Measurements from ENCODE around the gene ARSK.

ARSK gene

GRCh38 chr5:95565280-95565920 lies 10.5 kb downstream of the ARSK start:
- DNase-seq: no peak

GRCh38 chr5:95572016-95572415 lies 17.1 kb downstream of the ARSK start:
- DNase-seq: no peak

GRCh38 chr5:95581576-95581975 lies 26.7 kb downstream of the ARSK start:
- no peak for DNase-seq

DNA sequence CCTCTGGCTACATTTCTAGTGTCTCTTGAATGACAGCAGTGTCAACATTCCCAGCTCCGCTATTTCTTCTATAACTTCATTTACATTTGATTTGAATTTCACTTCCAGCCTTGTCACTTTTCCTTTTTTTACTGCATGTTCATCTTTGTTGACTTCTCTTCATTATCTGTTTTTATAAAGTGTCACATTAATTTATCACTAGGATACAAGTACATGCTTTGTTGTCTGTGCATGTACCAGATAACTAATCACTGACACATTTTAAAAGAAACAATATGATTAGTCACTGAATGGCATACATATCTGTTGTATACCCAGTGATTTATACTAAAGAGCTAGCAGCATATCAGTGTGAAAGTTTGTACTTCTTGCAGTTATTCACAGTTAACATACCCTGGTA lies 29.1 kb downstream of the ARSK start:
- DNase-seq: no peak

DNA sequence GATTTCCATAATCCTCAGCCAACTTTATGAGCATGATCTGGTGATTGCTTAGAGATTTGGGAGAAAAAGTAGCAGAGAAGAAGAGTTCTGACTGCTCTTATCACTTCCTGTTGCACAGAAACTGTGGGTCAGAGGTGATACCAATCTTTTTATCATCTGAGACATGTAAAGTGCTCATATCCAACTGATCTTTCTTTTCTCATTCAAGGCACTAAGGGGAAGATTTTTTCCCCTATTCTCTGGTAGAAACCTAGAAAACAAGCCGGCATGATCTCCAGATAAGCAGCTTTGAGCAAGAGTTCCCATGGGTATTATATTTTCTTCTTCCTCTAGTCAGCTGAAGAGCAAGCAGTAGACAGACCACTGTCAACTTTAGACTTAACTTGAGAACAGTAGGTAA lies 36.0 kb downstream of the ARSK start:
- no peak for DNase-seq

GRCh38 chr5:95591490-95591901 lies 36.6 kb downstream of the ARSK start:
- no peak for DNase-seq

DNA sequence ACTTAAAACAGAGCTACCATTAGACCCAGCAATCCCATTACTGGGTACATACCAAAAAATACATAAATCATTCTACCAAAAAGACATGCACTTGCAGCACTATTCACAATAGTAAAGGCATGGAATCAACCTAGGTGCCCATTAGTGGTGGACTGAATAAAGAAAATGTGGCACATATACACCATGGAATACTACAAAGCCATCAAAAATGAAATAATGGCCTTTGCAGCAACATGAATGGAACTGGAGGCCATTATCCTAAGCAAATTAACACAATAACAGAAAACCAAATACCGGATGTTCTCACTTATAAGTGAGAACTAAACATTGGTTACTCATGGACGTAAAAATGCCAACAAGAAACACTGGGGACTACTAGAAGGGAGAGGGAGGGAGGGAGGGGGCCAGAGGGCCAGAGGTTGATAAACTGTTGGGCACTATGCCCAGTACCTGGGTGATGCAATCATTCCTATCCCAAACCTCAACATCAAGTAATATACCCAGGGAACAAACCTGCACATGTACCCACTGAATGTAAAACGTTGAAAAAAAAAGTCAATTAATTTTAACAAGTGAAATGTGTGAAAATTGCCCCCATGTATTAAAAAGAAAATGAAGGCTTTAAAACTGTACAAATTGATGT lies 40.5 kb downstream of the ARSK start:
- no peak for DNase-seq

DNA sequence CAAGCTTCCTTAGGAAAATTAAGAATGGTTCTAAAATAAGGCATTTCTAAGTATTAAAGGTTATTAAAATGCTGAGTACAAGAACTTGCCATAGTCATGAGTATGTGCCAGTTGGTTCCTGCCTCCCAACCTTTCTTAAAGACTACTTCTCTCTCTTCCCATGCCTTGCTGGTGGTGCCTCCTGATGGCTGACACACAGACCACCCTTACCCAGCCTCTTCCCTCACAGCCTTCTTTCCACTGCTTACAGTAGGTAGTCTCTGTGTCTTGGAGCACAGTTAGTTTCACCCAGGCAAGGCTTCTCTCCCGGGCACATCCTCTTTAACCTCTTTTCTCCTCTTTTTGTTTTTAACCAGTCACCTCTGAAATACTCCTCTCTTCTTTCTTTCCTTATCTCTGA lies 44.4 kb downstream of the ARSK start:
- no peak for DNase-seq

GRCh38 chr5:95600557-95600956 lies 45.7 kb downstream of the ARSK start:
- no peak for DNase-seq

GRCh38 chr5:95605786-95606185 lies 50.9 kb downstream of the ARSK start:
- DNase-seq: no peak

- DNase-seq: no peak
These were observed 51.5 kb downstream of the ARSK start for GRCh38 chr5:95606419-95606818.

GRCh38 chr5:95609711-95610110 lies 54.8 kb downstream of the ARSK start:
- DNase-seq: no peak

- no peak for DNase-seq
These were observed 55.6 kb downstream of the ARSK start for GRCh38 chr5:95610546-95610945.

- no peak for DNase-seq
These were observed 56.5 kb downstream of the ARSK start for GRCh38 chr5:95611396-95611795.

DNA sequence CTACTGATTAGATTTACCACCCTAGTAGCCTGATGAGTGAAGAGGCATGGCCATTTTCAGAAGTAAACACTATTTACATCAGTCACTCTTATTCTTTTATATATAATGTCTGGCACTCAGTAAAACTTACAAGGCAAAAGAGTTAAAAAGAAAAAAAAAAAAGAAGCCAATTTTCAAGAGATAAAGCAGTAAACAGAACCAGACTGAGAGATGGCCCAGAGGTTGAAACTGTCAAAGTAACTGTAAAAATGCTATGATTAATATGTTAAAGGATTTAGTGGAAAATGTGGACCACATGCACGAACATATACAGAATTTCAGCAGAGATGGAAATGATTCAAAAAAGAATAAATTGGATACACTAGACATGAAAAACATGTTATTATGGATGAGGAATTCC lies 58.6 kb downstream of the ARSK start:
- DNase-seq: no peak

GRCh38 chr5:95615164-95615467 lies 60.2 kb downstream of the ARSK start:
- no peak for DNase-seq

DNA sequence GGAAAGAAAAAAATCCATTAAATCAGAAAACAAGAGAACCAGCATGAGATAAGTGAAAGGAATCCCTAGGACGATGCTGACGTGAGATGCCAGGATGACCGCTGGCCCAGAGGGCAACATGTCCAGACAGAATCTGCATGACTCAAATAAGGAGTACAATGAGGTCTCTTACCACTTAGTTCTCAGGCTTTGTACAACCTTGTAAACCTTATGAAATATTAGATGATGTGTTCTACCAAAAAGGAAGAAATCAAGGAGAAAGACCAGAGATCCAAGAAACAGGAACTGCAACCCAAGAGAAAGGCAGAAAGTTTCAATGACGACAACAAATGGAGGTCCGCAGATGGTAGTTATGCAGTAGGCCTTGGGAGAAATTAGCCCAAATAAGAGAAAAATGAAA lies 62.2 kb downstream of the ARSK start:
- DNase-seq: no peak

GRCh38 chr5:95619096-95619495 lies 64.2 kb downstream of the ARSK start:
- DNase-seq: no peak

DNA sequence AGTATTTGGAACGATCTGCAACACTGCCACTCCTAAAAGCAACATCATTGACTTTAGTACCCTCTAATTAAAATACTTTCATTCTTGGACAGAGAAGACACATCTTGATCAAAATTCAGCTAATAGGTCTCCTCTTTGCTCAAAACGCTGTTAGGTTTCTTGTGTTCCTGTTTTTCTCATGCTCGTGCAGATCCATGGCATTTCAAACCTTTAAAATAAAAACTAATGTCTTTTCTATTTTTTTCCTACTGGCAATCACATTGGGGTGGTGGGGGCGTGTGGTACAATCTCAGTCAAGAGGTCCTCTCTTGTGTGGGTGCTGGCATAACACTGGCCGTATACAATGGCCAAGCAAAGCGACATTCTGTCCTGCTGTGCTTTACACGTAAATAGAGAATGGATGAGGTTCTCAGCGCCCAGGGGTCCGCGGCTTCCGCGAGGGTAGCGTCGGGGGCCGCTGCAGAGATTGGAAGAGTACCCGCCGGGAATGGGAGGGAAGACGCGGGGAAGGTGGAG lies 64.7 kb downstream of the ARSK start:
- no peak for DNase-seq

DNA sequence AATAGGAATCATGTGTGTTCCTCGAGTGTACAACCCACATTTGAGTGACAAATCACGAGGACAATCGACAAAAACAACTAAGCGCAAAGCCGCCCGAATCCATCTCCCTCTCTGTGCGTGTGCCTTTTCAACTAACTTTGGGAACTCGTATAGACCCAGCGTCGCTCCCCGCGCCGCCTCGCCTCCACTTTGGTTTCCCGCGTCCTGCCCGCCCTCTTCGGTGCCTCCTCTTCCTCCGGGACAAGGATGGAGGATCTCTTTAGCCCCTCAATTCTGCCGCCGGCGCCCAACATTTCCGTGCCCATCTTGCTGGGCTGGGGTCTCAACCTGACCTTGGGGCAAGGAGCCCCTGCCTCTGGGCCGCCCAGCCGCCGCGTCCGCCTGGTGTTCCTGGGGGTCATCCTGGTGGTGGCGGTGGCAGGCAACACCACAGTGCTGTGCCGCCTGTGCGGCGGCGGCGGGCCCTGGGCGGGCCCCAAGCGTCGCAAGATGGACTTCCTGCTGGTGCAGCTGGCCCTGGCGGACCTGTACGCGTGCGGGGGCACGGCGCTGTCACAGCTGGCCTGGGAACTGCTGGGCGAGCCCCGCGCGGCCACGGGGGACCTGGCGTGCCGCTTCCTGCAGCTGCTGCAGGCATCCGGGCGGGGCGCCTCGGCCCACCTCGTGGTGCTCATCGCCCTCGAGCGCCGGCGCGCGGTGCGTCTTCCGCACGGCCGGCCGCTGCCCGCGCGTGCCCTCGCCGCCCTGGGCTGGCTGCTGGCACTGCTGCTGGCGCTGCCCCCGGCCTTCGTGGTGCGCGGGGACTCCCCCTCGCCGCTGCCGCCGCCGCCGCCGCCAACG lies 65.3 kb downstream of the ARSK start, which contains the start of gene GPR150:
Gene GPR150, plus strand, starts transcription at position 58 of the 840 bp plus-strand sequence. Its CDS starts 189 bp downstream, at position 247.
- DNase-seq: peak; percentile 56

- DNase-seq: peak; percentile 26
These were observed 66.3 kb downstream of the ARSK start for GRCh38 chr5:95620870-95621838.

DNA sequence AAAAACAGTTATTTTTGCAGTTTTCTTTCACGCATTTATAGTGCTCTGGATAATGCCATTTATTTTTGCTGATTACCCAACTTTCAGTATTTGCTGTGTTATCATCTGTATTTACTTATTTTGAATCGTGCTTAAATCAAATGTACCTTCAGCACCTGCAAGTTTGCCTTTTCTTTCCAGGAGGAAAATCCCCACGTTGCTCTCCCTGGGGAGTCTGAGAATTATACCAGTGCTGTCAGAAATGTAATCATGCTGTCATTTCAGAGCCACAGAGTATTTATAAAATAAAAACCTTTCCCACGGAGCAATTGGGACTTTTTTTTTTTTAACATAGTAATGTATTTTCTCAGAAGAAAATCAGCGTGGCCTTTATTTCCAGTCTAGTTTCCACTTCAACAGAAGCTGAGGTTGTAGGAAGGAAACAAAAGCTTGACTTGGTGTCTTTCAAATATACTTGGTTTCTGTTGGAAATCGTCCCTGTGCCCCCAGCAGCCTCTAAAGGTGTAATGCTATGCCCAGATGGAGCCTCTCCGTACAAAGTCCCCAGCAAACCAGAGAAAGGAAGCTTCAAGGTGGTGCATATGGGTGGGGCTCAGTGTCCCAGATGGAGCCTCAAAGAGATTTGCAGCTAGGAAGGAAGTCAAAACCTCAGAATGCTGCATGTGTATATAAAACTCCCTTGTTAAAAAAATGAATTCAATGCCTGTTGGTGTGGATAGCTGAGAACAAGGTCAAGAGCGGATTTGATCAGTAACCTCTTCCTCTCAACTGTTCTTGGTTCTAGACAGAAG lies 67.1 kb downstream of the ARSK start:
- peak; percentile 15 for DNase-seq

Data from activated gamma-delta T cell treated with Interleukin-2 at 50 U/mL for 16 hours (primary cell).